NCI-H345 treated with DMSO at 0.1 percent for 48 hours (cell line): ENCODE measurements around the gene MAP1LC3B2.

Source experiments
- DNase-seq: peaks from one replicate; lab custom pipeline; 2025; ENCODE audit not compliant: unreplicated experiment; lab: John Stamatoyannopoulos, UW

Gene MAP1LC3B2

GRCh38 chr12:116610971-116611541 is 51.9 kb downstream of the MAP1LC3B2 start:
- DNase-seq, result no peak

GRCh38 chr12:116612436-116612835 is 53.3 kb downstream of the MAP1LC3B2 start:
- no peak for DNase-seq

GRCh38 chr12:116613256-116613655 is 54.1 kb downstream of the MAP1LC3B2 start:
- no peak for DNase-seq

- DNase-seq, result no peak
Observed at GRCh38 chr12:116614194-116614915, 55.2 kb downstream of the MAP1LC3B2 start.

- DNase-seq, result no peak
Observed at GRCh38 chr12:116615141-116615861, 56.1 kb downstream of the MAP1LC3B2 start.

GRCh38 chr12:116616536-116617248 is 57.5 kb downstream of the MAP1LC3B2 start:
- no peak for DNase-seq

GRCh38 chr12:116619246-116619645 is 60.1 kb downstream of the MAP1LC3B2 start:
- no peak for DNase-seq

GRCh38 chr12:116620124-116620491 is 60.9 kb downstream of the MAP1LC3B2 start:
- no peak for DNase-seq

- DNase-seq, result no peak
Observed at GRCh38 chr12:116620492-116621191, 61.5 kb downstream of the MAP1LC3B2 start.

GRCh38 chr12:116621194-116621593 is 62.0 kb downstream of the MAP1LC3B2 start:
- no peak for DNase-seq

- DNase-seq, result no peak
Observed at GRCh38 chr12:116624516-116624915, 65.3 kb downstream of the MAP1LC3B2 start.

GRCh38 chr12:116626153-116626552 is 67.0 kb downstream of the MAP1LC3B2 start:
- DNase-seq, result no peak
